ENCODE results near the gene PREPL.
"Not testable (repeated sequence)": the region's sequence is repeated elsewhere in the genome, so short reads cannot be mapped to it uniquely, and the experiment has no call there.

PREPL gene

GRCh38 chr2:44347526-44347925 lies 13.8 kb downstream of the PREPL start:
- DNase-seq, result no peak

- DNase-seq, result no peak
These were observed 18.4 kb downstream of the PREPL start for GRCh38 chr2:44342854-44343253.

- DNase-seq, result no peak
These were observed 25.3 kb downstream of the PREPL start for GRCh38 chr2:44335806-44336538.

GRCh38 chr2:44333994-44334393 lies 27.3 kb downstream of the PREPL start:
- DNase-seq, result no peak

GRCh38 chr2:44330801-44331200 lies 30.5 kb downstream of the PREPL start:
- no peak for DNase-seq

- no peak for DNase-seq
These were observed 32.0 kb downstream of the PREPL start for GRCh38 chr2:44329343-44329742.

- DNase-seq, result no peak
These were observed 32.5 kb downstream of the PREPL start for GRCh38 chr2:44328750-44329149.

- DNase-seq, result no peak
These were observed 34.6 kb downstream of the PREPL start for GRCh38 chr2:44326548-44327264.

GRCh38 chr2:44325897-44326296 lies 35.4 kb downstream of the PREPL start:
- DNase-seq, result no peak

GRCh38 chr2:44324971-44325426 lies 36.3 kb downstream of the PREPL start:
- DNase-seq, result no peak

- no peak for DNase-seq
These were observed 39.9 kb downstream of the PREPL start for GRCh38 chr2:44321360-44321759.

- no peak for DNase-seq
These were observed 40.5 kb downstream of the PREPL start for GRCh38 chr2:44320832-44321231.

GRCh38 chr2:44315945-44316344 lies 45.3 kb downstream of the PREPL start:
- DNase-seq, result no peak

GRCh38 chr2:44314362-44314761 lies 46.9 kb downstream of the PREPL start:
- DNase-seq, result no peak

GRCh38 chr2:44310287-44310686 lies 51.0 kb downstream of the PREPL start:
- DNase-seq, result no peak

GRCh38 chr2:44305882-44306281 lies 55.4 kb downstream of the PREPL start:
- DNase-seq, result no peak

- DNase-seq, result no peak
These were observed 57.0 kb downstream of the PREPL start for GRCh38 chr2:44304258-44304657.

- DNase-seq, result not testable (repeated sequence)
These were observed 57.5 kb downstream of the PREPL start for GRCh38 chr2:44303766-44304165.

- DNase-seq, result no peak
These were observed 60.2 kb downstream of the PREPL start for GRCh38 chr2:44301111-44301510.

- DNase-seq, result no peak
These were observed 61.7 kb downstream of the PREPL start for GRCh38 chr2:44299635-44300034.

- DNase-seq, result no peak
These were observed 63.9 kb downstream of the PREPL start for GRCh38 chr2:44297431-44297830.

- DNase-seq, result no peak
These were observed 64.6 kb downstream of the PREPL start for GRCh38 chr2:44296653-44297052.

GRCh38 chr2:44295633-44296359 lies 65.5 kb downstream of the PREPL start:
- DNase-seq, result no peak

GRCh38 chr2:44295113-44295512 lies 66.2 kb downstream of the PREPL start:
- DNase-seq, result no peak
